ENCODE data around the gene IL1R1.

Gene IL1R1

DNA sequence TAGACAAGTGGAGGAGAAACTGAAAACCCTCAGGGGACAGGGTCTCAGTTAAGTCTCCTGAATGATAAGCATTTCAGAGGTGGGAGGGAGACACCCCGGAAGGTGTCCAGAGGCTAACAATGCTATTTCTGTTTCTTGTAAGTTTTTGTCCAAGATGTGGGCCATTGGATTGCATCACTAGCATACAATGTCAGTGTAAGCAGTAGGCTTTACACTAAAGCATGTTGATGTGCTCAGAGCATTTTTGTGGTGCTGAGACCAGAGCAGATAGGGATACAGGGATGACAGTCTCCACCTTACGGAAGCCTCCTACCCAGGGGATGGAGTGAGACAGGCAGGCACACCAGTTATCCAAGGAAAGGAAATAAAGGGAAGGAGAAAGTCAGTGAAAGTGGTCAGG lies 2.2 kb upstream of the IL1R1 start:
- peak; percentile 37 for DNase-seq (ENCODE audit: low read depth)

DNA sequence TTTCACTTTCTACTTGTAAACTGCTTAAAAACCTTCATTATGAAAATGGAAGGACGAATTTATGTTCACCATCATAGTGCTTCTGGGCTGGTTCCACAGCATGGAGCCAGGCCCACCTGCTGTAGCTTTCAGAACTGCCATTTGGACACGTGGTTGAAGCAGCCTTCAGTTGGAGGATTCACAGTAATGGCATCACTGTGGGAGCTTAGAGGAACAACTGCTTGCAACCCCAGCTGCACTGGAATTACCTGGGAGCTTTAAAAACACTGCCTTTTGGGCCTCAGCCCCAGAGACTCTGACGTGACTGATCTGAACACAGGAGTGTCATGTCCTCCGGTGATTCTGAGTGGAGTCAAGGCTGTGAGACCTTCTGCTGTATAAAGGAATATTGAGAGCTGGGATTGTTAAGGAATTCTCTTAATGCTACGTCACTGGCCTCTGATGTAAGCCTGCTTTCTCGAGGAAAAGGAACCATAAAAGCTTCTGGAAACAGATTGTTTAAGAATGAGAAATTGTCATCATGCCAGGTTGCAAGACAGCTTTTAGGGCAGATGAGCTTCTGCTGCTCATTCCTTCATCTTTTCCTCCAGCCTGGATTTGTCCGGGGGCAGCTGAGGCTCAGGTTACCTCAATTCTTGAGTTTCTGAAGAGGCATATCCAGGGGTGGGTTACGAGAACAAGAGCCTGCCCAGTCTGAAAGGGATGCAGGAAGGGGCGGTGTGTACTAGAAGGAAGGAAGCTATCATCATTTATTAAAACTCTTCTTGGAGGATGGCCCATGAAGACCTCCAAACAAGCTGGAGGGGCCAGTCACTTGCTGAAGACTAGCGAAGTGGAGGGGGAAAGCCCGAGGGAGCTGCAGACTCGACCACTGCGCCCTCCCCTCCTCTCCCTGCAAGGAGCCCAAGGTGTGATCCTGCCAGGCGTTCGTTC lies 1.3 kb upstream of the IL1R1 start:
- DNase-seq (ENCODE audit: low read depth): peak; percentile 97

DNA sequence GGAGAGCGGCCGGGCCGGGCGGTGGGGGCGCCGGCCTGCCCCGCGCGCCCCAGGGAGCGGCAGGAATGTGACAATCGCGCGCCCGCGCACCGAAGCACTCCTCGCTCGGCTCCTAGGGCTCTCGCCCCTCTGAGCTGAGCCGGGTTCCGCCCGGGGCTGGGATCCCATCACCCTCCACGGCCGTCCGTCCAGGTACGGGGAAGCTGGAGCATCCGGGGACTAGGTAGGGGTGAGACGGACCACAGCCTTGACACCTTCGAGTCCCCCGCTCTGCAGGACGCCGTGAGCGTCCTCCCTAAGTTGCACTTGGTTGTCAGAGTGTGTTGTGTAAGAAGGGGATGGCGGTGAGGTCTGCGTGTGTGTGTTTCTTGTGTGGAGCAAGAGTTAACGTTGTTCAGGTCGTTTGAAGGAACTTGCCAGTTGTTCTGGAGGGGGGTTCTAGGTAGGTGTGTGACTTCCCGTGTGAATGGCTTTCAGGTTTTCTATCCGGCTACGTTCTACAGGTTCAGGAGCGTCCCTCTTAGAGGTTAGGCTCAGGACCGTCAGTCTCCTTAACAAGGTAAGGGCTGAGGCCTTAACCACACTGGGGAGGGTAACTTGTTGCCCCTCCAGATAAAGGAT lies 393 bp downstream of the IL1R1 start:
- peak; percentile 53 for DNase-seq (ENCODE audit: low read depth)

DNA sequence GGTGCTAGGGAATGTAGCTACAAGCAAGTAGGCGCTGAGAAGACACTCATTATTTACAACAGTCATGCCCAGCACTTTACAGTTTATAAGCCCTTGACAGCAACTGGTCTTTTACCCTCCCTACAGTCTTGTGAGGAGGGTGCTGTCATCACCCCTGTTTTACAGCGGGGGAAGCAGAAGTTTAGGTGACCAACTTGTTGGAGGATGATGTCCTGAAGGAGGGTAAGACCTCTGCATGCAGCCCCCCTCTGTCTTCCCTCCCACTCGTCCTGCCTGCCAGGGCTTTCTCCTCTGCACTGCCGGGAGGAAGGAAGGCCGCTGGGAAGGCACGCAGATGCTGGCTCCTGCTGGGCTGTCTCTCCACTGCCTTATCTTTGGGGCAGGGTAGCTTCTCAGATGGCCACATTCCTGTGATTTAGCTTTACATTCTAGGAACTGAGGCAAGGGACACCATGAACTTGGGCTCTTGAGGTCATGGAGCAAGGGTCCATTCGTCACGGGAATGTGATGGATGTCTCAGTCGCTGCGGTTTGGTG lies 972 bp downstream of the IL1R1 start:
- peak; percentile 52 for DNase-seq (ENCODE audit: low read depth)

DNA sequence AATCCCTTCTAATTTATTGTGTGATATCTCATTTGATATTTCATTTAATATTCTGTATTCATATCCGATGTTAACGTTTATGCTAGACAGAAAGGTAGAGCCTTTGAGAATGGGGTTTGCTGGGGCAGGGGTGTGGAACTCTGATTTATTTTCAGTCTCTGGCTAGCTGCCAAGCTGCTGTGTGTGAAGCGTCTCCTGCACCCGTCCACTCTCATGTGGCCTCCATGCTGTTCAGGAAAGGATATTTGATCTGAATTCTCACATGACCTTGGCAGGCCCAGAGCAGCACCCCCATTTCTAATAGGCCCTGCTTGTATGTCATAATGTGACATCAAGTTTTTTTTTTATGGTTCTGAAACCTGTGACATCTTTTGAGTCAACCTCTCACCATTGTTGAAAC lies 1.6 kb downstream of the IL1R1 start:
- DNase-seq (ENCODE audit: low read depth): no peak

DNA sequence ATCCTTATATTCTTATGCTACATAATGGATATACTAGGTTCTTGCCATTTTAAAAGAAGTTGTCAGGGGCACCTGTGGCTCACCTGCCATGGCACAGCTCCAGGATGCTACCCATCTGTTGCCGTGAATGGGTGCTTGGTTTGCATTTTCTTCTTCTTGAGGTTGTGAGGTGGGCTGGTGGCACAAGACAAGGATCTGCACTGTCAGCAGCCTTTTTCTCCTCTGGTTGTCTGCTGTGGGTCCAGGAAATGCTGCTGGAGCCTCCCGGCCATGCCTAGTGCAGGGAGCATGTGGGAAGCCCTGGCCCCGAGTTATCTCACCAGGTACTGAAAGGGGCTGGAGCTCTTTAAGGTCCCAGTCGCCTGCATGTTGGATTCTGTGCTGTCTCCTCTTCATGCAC lies 2.6 kb downstream of the IL1R1 start:
- DNase-seq (ENCODE audit: low read depth): no peak

DNA sequence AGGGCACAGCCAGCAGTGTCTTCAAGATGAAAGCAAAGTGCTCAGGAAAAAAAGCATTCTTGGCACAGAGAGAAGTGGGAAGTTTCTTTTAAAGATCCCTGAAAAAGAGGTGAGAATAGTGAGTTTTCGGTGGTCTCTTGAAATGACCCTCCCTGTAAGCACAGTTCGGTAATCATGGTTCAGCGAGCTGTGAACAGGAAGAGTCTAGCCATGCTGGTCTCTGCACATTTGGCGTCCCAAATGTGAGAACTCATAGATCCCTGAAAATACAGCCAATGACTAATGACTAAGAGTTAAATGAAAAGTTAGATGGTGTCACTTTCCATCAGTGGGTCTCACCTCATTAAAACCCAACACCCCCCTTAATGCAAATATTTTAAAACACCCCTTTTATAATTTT lies 3.4 kb downstream of the IL1R1 start:
- no peak for DNase-seq (ENCODE audit: low read depth)

DNA sequence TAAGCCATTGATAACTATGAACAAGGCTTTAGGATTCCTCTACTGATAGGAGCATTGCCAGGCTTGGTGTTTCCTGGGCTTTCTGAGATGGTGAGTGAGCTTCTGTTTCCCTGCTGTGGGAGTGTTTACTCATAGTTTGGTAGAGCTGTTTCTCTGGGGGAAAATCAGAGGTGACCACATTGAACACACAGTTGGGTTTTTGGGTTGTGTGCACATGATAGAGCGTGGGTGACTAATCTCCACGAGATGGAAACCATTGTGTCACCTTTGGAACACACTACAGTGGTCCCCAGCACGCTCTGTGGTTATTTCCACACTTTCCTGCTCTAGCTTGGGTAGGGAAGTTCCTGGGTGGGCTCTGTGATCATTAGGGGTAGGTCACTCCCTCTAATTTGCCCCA lies 5.4 kb downstream of the IL1R1 start:
- DNase-seq (ENCODE audit: low read depth): no peak

DNA sequence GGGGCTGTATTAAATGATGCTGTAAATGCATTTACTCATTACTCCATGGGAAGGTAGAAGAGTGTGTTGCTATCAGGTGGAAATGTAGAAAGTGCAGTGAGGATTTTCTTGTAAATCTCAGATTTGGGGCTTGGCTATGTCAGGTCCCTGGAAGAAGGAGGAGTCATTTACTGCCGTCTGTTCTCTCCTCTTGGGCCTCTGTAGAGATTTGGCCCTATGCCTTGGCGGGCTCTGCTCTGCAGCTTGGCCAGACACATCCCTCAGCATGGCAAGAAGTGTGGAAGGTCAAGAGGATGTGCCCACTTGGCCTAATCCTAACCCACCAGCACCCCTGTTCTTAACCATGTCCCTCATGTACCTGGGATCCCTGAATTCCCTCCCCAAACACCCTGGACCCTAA lies 6.7 kb downstream of the IL1R1 start:
- no peak for DNase-seq (ENCODE audit: low read depth)

DNA sequence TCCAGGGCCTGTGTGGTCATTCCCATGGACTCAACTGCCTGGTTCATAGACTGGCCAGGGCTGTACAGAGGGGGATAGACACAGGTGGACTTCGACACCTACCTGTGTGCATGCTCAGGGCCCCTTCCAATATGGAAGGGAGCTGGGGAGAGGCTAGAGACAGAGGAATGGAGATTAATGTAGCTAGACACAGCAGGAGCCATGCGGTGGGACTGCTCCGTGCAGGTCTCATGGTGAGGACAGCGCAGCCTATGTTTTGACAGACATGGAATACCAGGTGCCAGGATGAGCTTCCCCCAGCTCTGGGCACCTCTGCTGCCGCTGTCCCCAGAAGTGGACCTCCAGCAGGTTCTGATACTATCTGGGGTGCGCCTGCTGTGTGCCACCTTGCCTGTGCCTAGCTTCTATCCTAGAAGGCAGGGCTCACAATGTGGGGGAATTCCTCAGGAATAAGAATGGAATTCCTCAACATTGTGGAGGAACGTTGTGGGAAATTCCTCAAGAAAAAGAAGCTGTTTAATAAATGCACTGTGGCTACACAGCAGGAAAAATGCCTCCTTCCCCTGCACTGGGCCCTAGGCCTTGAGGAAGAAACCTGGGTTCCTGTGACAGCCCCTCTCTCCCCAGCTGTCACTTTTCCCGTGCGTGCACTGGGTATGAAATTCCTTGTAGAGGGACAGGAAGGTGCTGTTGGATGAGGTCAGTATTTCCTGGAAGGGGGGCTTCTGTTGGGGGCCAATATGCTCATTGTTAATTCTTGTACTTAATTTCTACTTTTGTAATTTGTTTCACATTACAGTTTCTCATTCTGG lies 7.3 kb downstream of the IL1R1 start:
- DNase-seq (ENCODE audit: low read depth): peak; percentile 57

DNA sequence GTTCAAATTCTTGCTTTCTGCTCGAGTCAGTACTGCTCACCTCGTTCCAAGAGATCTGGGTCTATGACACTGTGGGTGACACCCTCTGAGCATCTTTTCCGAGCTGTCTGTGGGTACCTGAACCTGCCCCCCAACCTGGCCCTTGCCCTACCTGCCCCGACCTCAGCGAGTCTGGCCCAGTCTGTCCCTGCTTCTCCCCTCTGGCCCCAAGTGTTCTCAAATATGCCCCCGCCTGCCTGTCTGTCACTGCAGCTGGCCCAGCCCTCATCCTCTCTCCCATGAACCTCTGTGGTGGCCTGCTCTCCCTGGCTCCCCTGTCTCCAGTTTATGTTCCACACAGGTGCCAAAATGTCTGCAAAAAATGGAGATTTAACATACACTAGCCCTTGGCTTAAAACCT lies 11.8 kb downstream of the IL1R1 start:
- no peak for DNase-seq (ENCODE audit: low read depth)

DNA sequence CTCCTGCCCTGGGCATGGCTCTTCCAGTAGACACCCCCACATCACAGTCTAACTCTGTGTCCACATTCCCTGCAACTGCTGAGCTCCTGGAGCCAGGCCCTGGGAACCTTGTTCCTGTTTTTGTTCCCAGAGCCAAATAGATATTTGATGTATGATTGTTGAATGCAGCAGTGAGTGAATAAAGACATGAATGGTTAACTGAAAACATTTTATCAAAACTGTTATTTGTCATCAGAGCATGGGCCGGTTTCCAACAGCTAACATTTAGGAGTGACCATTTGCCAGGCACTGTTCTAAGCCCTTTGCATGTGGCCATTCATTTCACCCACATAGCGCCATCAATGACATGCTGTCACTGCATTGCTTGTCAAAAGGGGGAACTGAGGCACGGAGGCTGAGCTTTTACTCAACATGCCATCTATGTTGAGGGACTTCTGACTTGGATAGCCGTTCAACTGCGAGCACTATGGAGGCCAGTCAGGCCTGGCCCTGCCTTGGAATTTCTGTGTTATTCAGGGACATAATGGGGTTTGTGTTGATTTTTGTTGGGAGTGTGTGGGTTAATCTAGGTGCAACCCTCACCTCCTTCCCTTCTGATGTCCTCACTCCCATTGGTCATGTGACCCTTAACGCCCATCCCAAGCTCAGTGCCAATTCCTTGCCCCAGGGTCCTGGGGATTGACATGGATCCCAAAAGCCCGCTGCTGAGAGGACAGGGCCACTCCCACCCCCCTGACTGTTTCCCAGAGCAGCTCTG lies 12.6 kb downstream of the IL1R1 start:
- DNase-seq (ENCODE audit: low read depth): no peak

DNA sequence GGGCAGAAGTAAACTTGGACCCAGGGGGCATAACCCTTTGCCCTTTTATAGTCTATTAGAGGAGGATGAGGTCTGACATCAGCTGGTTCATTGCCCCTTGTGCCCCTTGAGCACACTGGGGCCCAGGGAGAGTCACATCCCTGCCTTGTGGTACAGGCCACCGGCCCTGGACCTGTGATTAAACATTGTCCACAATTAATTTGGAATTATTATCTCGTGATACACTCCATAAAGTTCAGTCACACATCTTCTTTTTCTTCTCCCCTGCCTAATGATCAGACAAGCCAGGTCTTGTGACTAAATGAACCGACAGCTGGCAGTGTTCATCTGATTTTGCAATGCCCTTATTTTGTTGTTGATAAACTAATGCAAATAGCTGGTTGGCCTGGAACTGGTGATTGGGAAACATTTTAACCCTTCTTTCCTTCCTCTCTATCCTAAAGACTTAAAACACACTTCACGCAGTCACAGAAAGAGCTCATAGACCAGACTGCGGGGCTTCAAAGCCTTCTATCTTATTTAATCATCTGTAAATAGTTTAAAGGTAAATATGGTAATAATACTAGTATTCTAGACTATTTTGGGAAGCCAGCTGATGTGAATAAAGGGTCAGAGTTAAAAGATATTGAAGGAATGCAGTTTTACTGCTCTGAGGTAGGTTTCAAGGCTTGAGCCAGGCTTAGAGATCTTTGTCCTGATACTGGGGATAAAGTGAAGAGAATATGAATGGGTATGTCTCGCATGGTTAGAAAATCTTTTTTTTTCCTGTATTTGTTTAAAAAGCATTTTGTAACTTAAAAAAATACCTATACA lies 13.4 kb downstream of the IL1R1 start:
- peak; percentile 25 for DNase-seq (ENCODE audit: low read depth)

DNA sequence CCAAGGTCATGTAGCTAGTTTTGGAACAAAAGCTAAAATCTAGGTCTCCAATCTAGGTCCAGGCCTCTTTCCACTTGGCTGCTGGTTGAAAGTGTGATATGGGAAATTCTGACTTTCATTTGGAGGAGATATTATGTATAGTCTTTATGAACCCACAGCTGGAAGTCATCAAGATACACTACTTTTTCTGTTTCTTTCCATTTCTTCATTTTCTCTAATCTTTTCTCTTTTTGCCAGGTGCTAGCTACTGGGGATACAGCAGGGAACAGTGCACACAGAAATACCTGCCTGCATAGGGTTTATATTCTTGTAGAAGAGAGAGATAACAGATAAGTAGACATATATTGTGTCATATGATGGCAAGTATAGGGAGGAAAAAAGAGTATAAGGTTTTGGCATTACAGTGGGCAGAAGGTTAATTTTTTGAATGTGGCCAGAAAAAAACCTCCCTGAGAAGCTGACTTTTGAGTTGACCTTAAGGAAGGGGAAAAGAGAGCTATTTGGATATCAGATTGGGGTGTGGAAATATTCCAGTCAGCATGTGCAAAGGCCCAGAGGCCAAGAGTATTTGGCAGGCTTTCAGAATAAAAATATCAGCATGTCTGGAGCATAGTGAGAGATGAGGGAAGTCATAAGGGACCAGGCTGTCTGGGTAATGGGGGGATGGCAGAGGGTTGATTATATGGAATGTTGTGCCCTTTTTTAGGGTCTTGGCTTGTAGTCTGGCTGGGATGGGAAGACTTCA lies 15.6 kb downstream of the IL1R1 start:
- no peak for DNase-seq (ENCODE audit: low read depth)

DNA sequence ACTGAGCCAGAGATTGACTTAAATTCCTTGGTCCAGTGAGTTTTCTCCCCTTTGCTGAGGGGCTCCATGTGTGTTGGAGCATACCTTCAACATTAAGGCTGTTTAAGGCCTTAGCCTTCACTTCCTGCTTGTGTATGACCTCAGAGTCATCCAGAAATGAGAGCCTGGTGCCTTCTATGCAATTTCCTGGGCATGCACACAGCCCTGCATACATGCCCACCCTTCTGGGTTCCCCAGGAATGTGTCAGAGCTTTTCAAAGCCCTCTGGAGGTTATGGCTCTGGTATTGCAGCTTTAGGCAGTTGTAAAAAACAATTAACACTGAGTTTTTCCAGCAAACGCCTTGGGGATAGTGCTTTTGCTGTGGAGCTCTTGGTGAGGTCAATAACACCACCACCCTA lies 16.7 kb downstream of the IL1R1 start:
- DNase-seq (ENCODE audit: low read depth): peak; percentile 59

DNA sequence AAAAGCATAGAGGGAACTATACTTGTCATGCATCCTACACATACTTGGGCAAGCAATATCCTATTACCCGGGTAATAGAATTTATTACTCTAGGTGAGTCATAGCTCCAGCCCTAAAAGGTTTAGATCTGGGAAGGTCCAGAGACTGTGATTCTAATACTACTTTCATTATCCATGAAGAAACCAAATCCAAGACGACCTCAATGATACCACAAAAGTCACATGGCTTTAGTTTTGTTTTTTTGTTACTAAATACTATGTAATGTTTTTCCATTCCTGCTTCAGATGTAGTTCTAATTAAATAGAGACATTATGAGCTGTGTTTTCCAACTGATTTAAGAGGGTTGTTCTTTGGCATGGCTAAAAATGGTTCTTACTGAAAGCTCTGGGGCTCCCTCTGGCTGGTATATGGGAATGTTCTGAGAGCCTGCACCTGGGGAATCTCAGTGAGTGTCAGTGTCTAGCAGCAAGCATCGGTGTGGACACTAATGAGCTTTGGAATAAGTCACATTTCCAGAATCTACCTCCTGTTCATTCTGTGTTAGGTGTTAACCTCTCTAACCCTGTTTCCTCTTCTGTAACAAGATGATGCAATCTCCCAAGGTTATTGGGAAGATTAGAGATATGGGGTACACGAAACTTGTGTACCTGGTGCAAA lies 23.8 kb downstream of the IL1R1 start:
- peak; percentile 83 for DNase-seq (ENCODE audit: low read depth)

DNA sequence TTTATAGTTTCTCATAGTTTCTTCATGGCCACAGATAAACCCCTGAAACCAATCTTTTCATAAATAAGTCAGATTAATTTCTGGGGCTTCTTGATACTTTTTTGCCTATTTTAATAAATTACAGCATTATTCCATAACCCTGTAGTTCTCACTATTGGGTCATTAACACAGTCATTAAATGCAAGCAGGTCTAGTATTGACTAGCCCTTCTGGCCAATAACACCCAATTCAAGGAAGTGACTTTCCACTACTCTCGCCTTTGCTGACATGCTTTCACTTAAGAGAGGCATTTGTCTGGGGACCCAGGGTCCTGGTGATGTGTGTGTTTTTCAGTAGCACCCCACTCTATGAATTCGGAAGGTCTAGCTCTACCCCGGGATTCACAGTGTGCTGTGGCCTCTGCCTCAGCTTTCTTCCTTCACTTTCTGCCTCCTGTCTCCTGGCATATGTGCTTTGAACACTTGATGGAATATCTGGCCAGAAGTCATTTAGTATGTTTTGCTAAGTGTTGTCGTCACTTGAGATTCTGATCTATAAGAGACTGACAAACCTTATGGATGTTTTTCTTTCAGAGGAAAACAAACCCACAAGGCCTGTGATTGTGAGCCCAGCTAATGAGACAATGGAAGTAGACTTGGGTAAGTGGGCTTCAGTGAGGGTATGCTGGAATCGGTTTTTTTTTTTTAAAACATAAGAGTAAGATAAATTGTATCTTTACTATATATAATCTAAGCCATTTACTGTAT lies 25.7 kb downstream of the IL1R1 start:
- no peak for DNase-seq (ENCODE audit: low read depth)

DNA sequence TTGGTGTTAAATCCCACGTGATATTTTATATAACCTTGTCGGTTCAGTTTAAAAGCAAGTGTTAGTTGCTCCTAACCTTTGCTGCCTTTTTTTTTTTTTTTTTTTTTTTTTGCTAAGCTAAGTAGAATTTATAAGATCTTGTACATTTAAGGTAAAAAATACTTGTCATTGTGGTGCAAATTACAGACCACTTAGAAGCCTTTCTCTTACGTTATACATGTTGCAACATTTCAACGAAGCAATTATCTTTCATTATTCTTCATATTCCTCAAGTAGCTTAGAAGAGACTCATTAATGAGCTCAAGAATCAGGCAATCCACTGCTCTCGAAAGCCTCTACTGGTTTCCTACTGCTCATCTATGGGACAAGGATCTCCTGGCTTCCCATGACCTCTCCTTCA lies 29.4 kb downstream of the IL1R1 start:
- DNase-seq (ENCODE audit: low read depth): no peak

DNA sequence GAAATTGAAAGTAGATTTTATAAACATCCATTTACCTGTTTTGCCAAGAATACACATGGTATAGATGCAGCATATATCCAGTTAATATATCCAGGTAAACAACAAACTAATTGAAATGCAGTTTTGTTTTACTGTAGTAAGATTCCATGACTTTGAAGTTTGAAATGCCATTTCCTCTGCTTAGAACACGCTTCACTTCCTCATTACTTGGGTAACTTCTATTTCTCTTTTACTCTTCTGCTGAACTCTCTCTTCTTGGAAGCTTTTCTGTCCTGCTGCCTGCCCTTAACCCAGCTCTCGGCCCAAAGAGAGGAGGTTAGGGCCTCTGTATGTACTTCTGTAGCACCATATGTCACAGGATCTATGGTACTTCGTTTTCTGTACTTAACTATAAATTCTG lies 30.2 kb downstream of the IL1R1 start:
- no peak for DNase-seq (ENCODE audit: low read depth)

Measured in EH (cell line).